Stimulated activated CD4-positive, alpha-beta T cell treated with anti-CD3 and anti-CD28 coated beads, Interleukin-12 subunit alpha, Interleukin-12 subunit beta, amount 100 ng/mL, for 4 hours (primary cell): ENCODE data around the gene RGS4.

Experiments used
- DNase-seq: peaks from one replicate; pipeline ENCODE4 v3.0.0-alpha.2; 2020

The RGS4 gene

GRCh38 chr1:163069142-163069541, at the start of gene RGS4:
TSS of gene RGS4 (plus strand) at chr1:163069361. CDS start at chr1:163069485, 124 bp downstream.
- no peak for DNase-seq

GRCh38 chr1:163022129-163022528, 47.0 kb upstream of the RGS4 start:
- no peak for DNase-seq

GRCh38 chr1:163027610-163028009, 41.6 kb upstream of the RGS4 start:
- no peak for DNase-seq

GRCh38 chr1:163029901-163030300, 39.3 kb upstream of the RGS4 start:
- no peak for DNase-seq

- DNase-seq = no peak
Observed at GRCh38 chr1:163035446-163036249, 33.5 kb upstream of the RGS4 start.

- no peak for DNase-seq
Observed at GRCh38 chr1:163036671-163037070, 32.5 kb upstream of the RGS4 start.

GRCh38 chr1:163038928-163039706, 30.0 kb upstream of the RGS4 start:
- DNase-seq = no peak

- DNase-seq = no peak
Observed at GRCh38 chr1:163039707-163040093, 29.5 kb upstream of the RGS4 start.

- no peak for DNase-seq
Observed at GRCh38 chr1:163046071-163046470, 23.1 kb upstream of the RGS4 start.

- DNase-seq = no peak
Observed at GRCh38 chr1:163047951-163048659, 21.1 kb upstream of the RGS4 start.

GRCh38 chr1:163048869-163049268, 20.3 kb upstream of the RGS4 start:
- no peak for DNase-seq

- no peak for DNase-seq
Observed at GRCh38 chr1:163049296-163049695, 19.9 kb upstream of the RGS4 start.

- no peak for DNase-seq
Observed at GRCh38 chr1:163050496-163050895, 18.7 kb upstream of the RGS4 start.

- no peak for DNase-seq
Observed at GRCh38 chr1:163054181-163054591, 15.0 kb upstream of the RGS4 start.

GRCh38 chr1:163055005-163055404, 14.2 kb upstream of the RGS4 start:
- no peak for DNase-seq

GRCh38 chr1:163055531-163055930, 13.6 kb upstream of the RGS4 start:
- no peak for DNase-seq

- DNase-seq = no peak
Observed at GRCh38 chr1:163056831-163057230, 12.3 kb upstream of the RGS4 start.

- DNase-seq = no peak
Observed at GRCh38 chr1:163060343-163061007, 8.7 kb upstream of the RGS4 start.

- DNase-seq = no peak
Observed at GRCh38 chr1:163063143-163063542, 6.0 kb upstream of the RGS4 start.

- no peak for DNase-seq
Observed at GRCh38 chr1:163063610-163064009, 5.6 kb upstream of the RGS4 start.

GRCh38 chr1:163066168-163066567, 3.0 kb upstream of the RGS4 start:
- DNase-seq = no peak

- no peak for DNase-seq
Observed at GRCh38 chr1:163066686-163067085, 2.5 kb upstream of the RGS4 start.

- no peak for DNase-seq
Observed at GRCh38 chr1:163068716-163069115, 445 bp upstream of the RGS4 start.
